HepG2 (cell line): ENCODE data around the gene TRAP1. TPM values are rescaled to one million over a fixed set of nuclear protein-coding genes. Genes with fewer than 3 reads are reported as not detected.

Source experiments
- AKNA ChIP-seq: sonication (generic); formaldehyde crosslinking; IDR thresholded peaks from 2 replicates; pipeline ENCODE4 v1.4.0; 2020; ENCODE audit warnings: missing genetic modification reagents, borderline replicate concordance
- CSRNP2 ChIP-seq: sonication (generic); formaldehyde crosslinking; conservative IDR thresholded peaks from 2 replicates; pipeline ENCODE4 v1.8.0; 2022; ENCODE audit warnings: low read depth, missing genetic modification reagents
- ESRRA ChIP-seq: sonication (generic); formaldehyde crosslinking; IDR thresholded peaks from 2 replicates; pipeline ENCODE4 v1.5.1; 2020; ENCODE audit warnings: mild to moderate bottlenecking, low read depth, missing genetic modification reagents
- HDAC2 ChIP-seq: sonication (generic); formaldehyde crosslinking; IDR thresholded peaks from 2 replicates; pipeline ENCODE4 v1.4.0; 2020; ENCODE audit warnings: missing genetic modification reagents
- IRF2 ChIP-seq: IDR thresholded peaks from 2 replicates; pipeline ENCODE4 v1.6.1; 2018; ENCODE audit warnings: missing genetic modification reagents, missing compliant biosample characterization
- IRF9 ChIP-seq: sonication (generic); formaldehyde crosslinking; IDR thresholded peaks from 2 replicates; pipeline ENCODE4 v1.8.0; 2022; ENCODE audit warnings: missing genetic modification reagents, mild to moderate bottlenecking, borderline replicate concordance
- MNT ChIP-seq: fragments of 450-650 bp; IDR thresholded peaks from 2 replicates; pipeline ENCODE4 v1.6.1; 2016
- NBN ChIP-seq: fragments of 450-650 bp; conservative IDR thresholded peaks from 2 replicates; pipeline ENCODE4 v1.6.1; 2017
- POLR2A ChIP-seq, 2 experiments: IDR thresholded peaks; 2 replicates each; pipeline ENCODE4 v1.6.1; 2011; ENCODE audit warnings: low read depth in 2 of 2, low read length in 2 of 2, mild to moderate bottlenecking in 1 of 2, moderate library complexity in 1 of 2; ENCODE audit not compliant: insufficient read depth in 1 of 2
- SOX5 ChIP-seq: IDR thresholded peaks from 2 replicates; pipeline ENCODE4 v1.6.1; 2016; ENCODE audit warnings: borderline replicate concordance
- TP53 ChIP-seq: sonication (generic); formaldehyde crosslinking; conservative IDR thresholded peaks from 2 replicates; pipeline ENCODE4 v1.4.0; 2020; ENCODE audit warnings: missing genetic modification reagents
- UBTF ChIP-seq: sonication (generic); formaldehyde crosslinking; IDR thresholded peaks from 2 replicates; pipeline ENCODE4 v1.4.0; 2020; ENCODE audit warnings: mild to moderate bottlenecking, missing genetic modification reagents
- ZNF230 ChIP-seq: sonication (generic); formaldehyde crosslinking; IDR thresholded peaks from 2 replicates; pipeline ENCODE4 v1.4.0; 2020; ENCODE audit warnings: mild to moderate bottlenecking, missing genetic modification reagents
- ZNF234 ChIP-seq: sonication (generic); formaldehyde crosslinking; conservative IDR thresholded peaks from 2 replicates; pipeline ENCODE4 v1.5.1; 2020; ENCODE audit warnings: mild to moderate bottlenecking, missing genetic modification reagents
- ZNF510 ChIP-seq: sonication (generic); formaldehyde crosslinking; IDR thresholded peaks from 2 replicates; pipeline ENCODE4 v1.4.0; 2020; ENCODE audit warnings: low read depth, mild to moderate bottlenecking, missing genetic modification reagents
- ZNF550 ChIP-seq: sonication (generic); formaldehyde crosslinking; IDR thresholded peaks from 2 replicates; pipeline ENCODE4 v1.4.0; 2020; ENCODE audit warnings: mild to moderate bottlenecking, missing genetic modification reagents, borderline replicate concordance
- ZSCAN21 ChIP-seq: sonication (generic); formaldehyde crosslinking; IDR thresholded peaks from 2 replicates; pipeline ENCODE4 v1.8.0; 2022; ENCODE audit warnings: mild to moderate bottlenecking, missing genetic modification reagents, moderate library complexity, borderline replicate concordance
- ZZZ3 ChIP-seq: sonication (generic); formaldehyde crosslinking; IDR thresholded peaks from 2 replicates; pipeline ENCODE4 v1.4.0; 2020; ENCODE audit warnings: missing genetic modification reagents, mild to moderate bottlenecking, borderline replicate concordance
- polyA plus RNA-seq, 8 experiments: library from polyadenylated mRNA; depleted of rRNA in 3 of 8; stranded (reverse) in 7 of 8; unstranded in 1 of 8; fragments of >200 nt; fragmentation: Illumina TruSeq in 4 of 8; extraction: Trizol in 4 of 8; gene quantifications; 2 replicates each; pipeline versions ENCODE4 v1.2.1 to v1.2.3, GENCODE V29; 2011 to 2016; ENCODE audit warnings: low read depth in 4 of 8, missing spikeins in 1 of 8, mixed read lengths in 1 of 8; ENCODE audit not compliant: insufficient read depth in 1 of 8
- total RNA-seq, 5 experiments: library from RNA; depleted of rRNA; stranded (reverse); fragments of >200 nt; fragmentation: Illumina TruSeq; extraction: Trizol; gene quantifications; 2 replicates each; pipeline ENCODE4 v1.2.3, GENCODE V29; 2016; ENCODE audit warnings: low read depth in 1 of 5

Gene TRAP1
- total and polyA plus RNA-seq, 2 of the 13 experiments (the other 11 are each of a cell fraction or from before 2014, with no cell fraction given): 127 to 240 TPM

DNA sequence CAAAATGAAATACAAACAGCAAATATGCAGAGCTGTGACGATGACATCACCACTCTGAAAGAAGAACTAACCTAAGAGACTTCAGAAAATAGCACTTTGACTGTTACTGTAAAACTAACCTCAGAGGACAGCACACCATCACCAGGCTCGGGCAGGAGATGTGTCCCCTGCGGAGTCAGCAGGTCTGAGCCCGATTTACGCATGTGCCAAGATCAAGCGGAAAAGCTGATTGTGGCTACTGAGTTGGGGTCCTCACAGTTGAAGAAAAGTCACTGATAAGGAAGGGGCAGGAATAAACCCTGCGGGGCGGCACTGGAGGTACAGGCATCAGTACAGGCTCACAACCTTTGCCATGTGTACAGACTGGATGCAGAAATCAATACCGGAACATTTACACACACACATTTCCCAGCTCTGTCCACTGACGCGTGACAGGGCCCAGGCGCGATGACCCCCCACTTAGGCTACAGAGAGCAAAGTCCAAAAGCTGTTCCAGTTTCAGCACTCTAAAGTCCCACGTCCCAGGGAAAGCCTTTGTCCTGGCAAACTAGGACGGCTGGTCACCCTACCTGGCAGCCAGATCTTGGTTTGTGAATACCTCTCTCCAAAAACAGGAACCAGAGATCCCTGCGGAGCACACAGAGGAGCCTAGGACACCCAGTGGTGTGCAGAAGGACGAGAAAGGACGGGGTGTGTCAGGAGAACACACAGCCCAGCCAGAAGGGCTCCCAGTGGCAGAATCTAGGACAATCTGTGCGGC, 21.5 kb downstream of the TRAP1 start (continued):
- 0 out of 2 replicates have a peak, but pooled peaks have one; percentile 11 for TF ChIP-seq AKNA
- no peak for TF ChIP-seq CSRNP2
- no peak for TF ChIP-seq ZZZ3 (CRISPR knock-in tag)
- peak; percentile 98 for TF ChIP-seq ZSCAN21 (CRISPR knock-in tag)
- no peak; the same call in none of the 2 replicates for TF ChIP-seq TP53
- no peak for TF ChIP-seq ZNF234 (CRISPR knock-in tag)
- TF ChIP-seq NBN: no peak
- TF ChIP-seq IRF9: peak; percentile 86
- peak; percentile 97 for TF ChIP-seq HDAC2 (CRISPR knock-in tag)
- TF ChIP-seq UBTF (CRISPR knock-in tag): peak; percentile 77
- TF ChIP-seq IRF2 (CRISPR knock-in tag): peak; percentile 95
- peak; percentile 92 for TF ChIP-seq SOX5
- TF ChIP-seq ZNF510 (CRISPR knock-in tag): peak; percentile 59; the same call in 1 of the 2 replicates
- peak; percentile 86 for TF ChIP-seq ESRRA
- peak; percentile 77 for TF ChIP-seq MNT
- TF ChIP-seq ZNF230: peak; percentile 79; the same call in 1 of the 2 replicates
- TF ChIP-seq POLR2A (IDR thresholded peaks at IDR 0.05; ENCODE audit: insufficient read depth in 1 of 2, low read depth in 2 of 2, low read length in 2 of 2): peak; percentile 87 to 97; a peak in 3 of 4 replicates
- no peak for TF ChIP-seq ZNF550
